ENCODE results near the gene TMEM50A. TPM values are rescaled to one million over a fixed set of nuclear protein-coding genes. Genes with fewer than 3 reads are reported as not detected.
"Not testable (repeated sequence)": the region's sequence is repeated elsewhere in the genome, so short reads cannot be mapped to it uniquely, and the experiment has no call there.

Gene TMEM50A
- total and polyA plus RNA-seq, 2 of the 13 experiments (the other 11 are each of a cell fraction or from before 2014, with no cell fraction given), result 51.2 to 61.2 TPM

DNA sequence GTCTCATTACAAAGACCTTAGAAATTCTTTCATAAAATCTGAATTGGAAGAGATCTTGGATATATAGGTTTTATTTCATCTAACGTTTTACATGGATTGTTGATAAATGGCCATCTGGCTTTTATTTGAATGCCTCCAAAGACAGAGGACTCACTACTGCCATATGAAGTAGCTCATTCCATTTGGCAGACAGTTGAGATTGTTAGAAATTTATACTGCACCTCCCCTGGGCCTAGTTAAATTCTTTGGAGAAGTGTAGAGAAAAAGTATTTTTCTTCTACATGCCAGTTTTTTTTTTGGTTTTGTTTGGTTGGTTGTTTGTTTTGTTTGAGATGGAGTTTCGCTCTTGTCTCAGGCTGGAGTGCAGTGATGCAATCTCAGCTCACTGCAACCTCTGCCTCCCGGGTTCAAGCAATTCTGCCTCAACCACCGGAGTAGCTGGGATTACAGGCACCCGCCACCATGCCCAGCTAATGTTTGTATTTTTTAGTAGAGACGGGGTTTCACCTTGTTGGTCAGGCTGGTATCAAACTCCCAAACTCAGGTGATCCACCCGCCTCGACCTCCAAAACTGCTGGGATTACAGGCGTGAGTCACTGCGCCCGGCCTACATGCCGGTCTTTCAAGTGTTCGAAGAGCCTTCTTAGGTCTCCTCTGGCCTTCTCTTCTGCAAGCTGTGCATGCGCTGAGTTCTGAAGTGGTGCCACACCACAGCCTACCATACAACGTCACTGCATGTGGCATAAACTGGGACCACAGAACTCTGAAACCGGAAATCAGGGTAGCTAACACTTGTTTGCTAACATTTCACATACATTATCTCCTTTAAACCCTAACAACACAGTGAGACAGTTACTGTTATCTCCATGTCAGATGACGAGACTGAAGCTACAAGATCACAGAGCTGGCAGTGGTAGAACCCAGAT is 24.8 kb downstream of the TMEM50A start:
- in situ Hi-C loops (cut with HindIII; ENCODE audit: extremely low pct_ligation_motif_present, low pct_unique_long_range_greater_than_20kb); H3K4me3 ChIP-seq (replicated peaks in 1 of 3; ENCODE audit: insufficient read depth in 1 of 3, low read depth in 2 of 3, low read length in 3 of 3); intact Hi-C loops (cut with micrococcal nuclease; ENCODE audit: unreplicated experiment); CTCF ChIA-PET (ENCODE audit: low intra/inter-chr PET ratio, low total read pairs); H2AFZ ChIP-seq (ENCODE audit: low read length); H3K79me2 ChIP-seq (ENCODE audit: insufficient read depth, low read length); H3K9ac ChIP-seq (ENCODE audit: insufficient read depth, low read depth, low read length); H3K9me3 ChIP-seq (ENCODE audit: low read length); H3K27ac ChIP-seq (ENCODE audit: extremely low read length, insufficient read depth, low read length); H3K4me2 ChIP-seq (ENCODE audit: low read depth, low read length); BruUV-seq (replicated peaks); H3K27me3 ChIP-seq (ENCODE audit: control insufficient read depth in 1 of 2, insufficient read depth in 2 of 2, low read length in 2 of 2); FAIRE-seq; H3K4me1 ChIP-seq (ENCODE audit: insufficient read depth, low read length); DNase-seq (ENCODE audit: low spot score); H4K20me1 ChIP-seq (ENCODE audit: insufficient read depth, low read length); POLR2A ChIA-PET; ATAC-seq: not testable (repeated sequence)
- peaks cover 4 to 28% of the 10 kb centered on the region in 2 experiments; a peak in 4 of 5 replicates for H3K36me3 ChIP-seq (replicated peaks in 1 of 2; ENCODE audit: control insufficient read depth in 1 of 2, insufficient read depth in 2 of 2, low read length in 2 of 2)
- no CpG with 5 or more reads among the region's 17 CpGs for WGBS (ENCODE audit: low lambda C conversion rate)

DNA sequence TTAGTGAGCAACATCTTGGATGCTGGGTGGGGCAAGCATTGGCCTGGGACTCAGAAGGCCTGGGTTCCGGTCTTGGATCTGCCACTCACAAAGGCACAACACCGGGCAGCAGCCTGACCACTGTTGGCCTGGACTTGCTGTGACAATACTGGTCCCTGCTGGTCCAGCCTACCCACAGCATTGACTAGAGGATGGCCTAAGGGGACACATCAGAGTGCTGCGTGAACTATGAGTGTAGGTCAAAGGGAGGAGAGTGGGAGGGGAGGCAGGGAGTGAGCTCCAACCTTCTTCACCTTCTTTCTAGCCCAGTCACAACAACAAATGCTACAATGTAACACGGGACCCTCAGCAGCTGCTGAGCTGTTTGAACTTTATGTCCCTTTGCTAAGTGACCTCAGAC is 31.1 kb downstream of the TMEM50A start:
- H2AFZ ChIP-seq (ENCODE audit: low read length), result no peak overlapping the region
- H3K4me3 ChIP-seq (replicated peaks in 1 of 3; ENCODE audit: insufficient read depth in 1 of 3, low read depth in 2 of 3, low read length in 3 of 3), result no peak overlapping the region
- in situ Hi-C loops (cut with HindIII; ENCODE audit: extremely low pct_ligation_motif_present, low pct_unique_long_range_greater_than_20kb), result no loop called here
- no peak overlapping the region for H3K9ac ChIP-seq (ENCODE audit: insufficient read depth, low read depth, low read length)
- ChIA-PET CTCF (ENCODE audit: low intra/inter-chr PET ratio, low total read pairs) (no interaction called here), POLR2A (no interaction called here)
- no peak overlapping the region for H3K27ac ChIP-seq (ENCODE audit: extremely low read length, insufficient read depth, low read length)
- FAIRE-seq (no peak), ATAC-seq (peak; percentile 91), DNase-seq (ENCODE audit: low spot score) (peak; percentile 4)
- no peaks in the 10 kb centered on the region for H3K36me3 ChIP-seq (replicated peaks in 1 of 2; ENCODE audit: control insufficient read depth in 1 of 2, insufficient read depth in 2 of 2, low read length in 2 of 2)
- H3K27me3 ChIP-seq (ENCODE audit: control insufficient read depth in 1 of 2, insufficient read depth in 2 of 2, low read length in 2 of 2), result no peaks in the 10 kb centered on the region
- TF ChIP-seq, protein P1, sequence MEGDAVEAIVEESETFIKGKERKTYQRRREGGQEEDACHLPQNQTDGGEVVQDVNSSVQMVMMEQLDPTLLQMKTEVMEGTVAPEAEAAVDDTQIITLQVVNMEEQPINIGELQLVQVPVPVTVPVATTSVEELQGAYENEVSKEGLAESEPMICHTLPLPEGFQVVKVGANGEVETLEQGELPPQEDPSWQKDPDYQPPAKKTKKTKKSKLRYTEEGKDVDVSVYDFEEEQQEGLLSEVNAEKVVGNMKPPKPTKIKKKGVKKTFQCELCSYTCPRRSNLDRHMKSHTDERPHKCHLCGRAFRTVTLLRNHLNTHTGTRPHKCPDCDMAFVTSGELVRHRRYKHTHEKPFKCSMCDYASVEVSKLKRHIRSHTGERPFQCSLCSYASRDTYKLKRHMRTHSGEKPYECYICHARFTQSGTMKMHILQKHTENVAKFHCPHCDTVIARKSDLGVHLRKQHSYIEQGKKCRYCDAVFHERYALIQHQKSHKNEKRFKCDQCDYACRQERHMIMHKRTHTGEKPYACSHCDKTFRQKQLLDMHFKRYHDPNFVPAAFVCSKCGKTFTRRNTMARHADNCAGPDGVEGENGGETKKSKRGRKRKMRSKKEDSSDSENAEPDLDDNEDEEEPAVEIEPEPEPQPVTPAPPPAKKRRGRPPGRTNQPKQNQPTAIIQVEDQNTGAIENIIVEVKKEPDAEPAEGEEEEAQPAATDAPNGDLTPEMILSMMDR (CRISPR knock-in tag; IDR thresholded peaks at IDR 0.05), result peak; percentile 49
- TF ChIP-seq GATAD2A (CRISPR knock-in tag; IDR thresholded peaks at IDR 0.05), result no peak
- H4K20me1 ChIP-seq (ENCODE audit: insufficient read depth, low read length), result no peaks in the 10 kb centered on the region
- intact Hi-C loops (cut with micrococcal nuclease; ENCODE audit: unreplicated experiment), result no loop called here
- H3K4me2 ChIP-seq (ENCODE audit: low read depth, low read length), result no peak overlapping the region
- H3K9me3 ChIP-seq (ENCODE audit: low read length), result no peaks in the 10 kb centered on the region
- H3K79me2 ChIP-seq (ENCODE audit: insufficient read depth, low read length), result no peaks in the 10 kb centered on the region
- WGBS (ENCODE audit: low lambda C conversion rate), result 12% methylated on average over 3 of the region's 4 CpGs
- H3K4me1 ChIP-seq (ENCODE audit: insufficient read depth, low read length), result no peaks in the 10 kb centered on the region
- no TSS peak for BruUV-seq (replicated peaks)

GRCh38 chr1:25369691-25370271 is 31.6 kb downstream of the TMEM50A start:
- in situ Hi-C loops (cut with HindIII; ENCODE audit: extremely low pct_ligation_motif_present, low pct_unique_long_range_greater_than_20kb), result not testable (repeated sequence)

More at GRCh38 chr1:25369691-25370271, 31.6 kb downstream of the TMEM50A start:
- H3K27ac ChIP-seq (ENCODE audit: extremely low read length, insufficient read depth, low read length); H3K27me3 ChIP-seq (ENCODE audit: control insufficient read depth in 1 of 2, insufficient read depth in 2 of 2, low read length in 2 of 2); H3K36me3 ChIP-seq (replicated peaks in 1 of 2; ENCODE audit: control insufficient read depth in 1 of 2, insufficient read depth in 2 of 2, low read length in 2 of 2); H3K9ac ChIP-seq (ENCODE audit: insufficient read depth, low read depth, low read length); BruUV-seq (replicated peaks); POLR2A ChIA-PET; H3K9me3 ChIP-seq (ENCODE audit: low read length); H3K4me3 ChIP-seq (replicated peaks in 1 of 3; ENCODE audit: insufficient read depth in 1 of 3, low read depth in 2 of 3, low read length in 3 of 3); DNase-seq (ENCODE audit: low spot score); H4K20me1 ChIP-seq (ENCODE audit: insufficient read depth, low read length); intact Hi-C loops (cut with micrococcal nuclease; ENCODE audit: unreplicated experiment); CTCF ChIA-PET (ENCODE audit: low intra/inter-chr PET ratio, low total read pairs); H3K79me2 ChIP-seq (ENCODE audit: insufficient read depth, low read length); ATAC-seq; H3K4me2 ChIP-seq (ENCODE audit: low read depth, low read length); H3K4me1 ChIP-seq (ENCODE audit: insufficient read depth, low read length); H2AFZ ChIP-seq (ENCODE audit: low read length); FAIRE-seq: not testable (repeated sequence)
- WGBS (ENCODE audit: low lambda C conversion rate), result 40% methylated on average over 9 of the region's 12 CpGs
